NCI-H1436 treated with DMSO at 0.1 percent for 48 hours (cell line): ENCODE data around the gene ZNF519.

Experiments used
- DNase-seq: peaks from one replicate; lab custom pipeline; 2025; lab: John Stamatoyannopoulos, UW

Gene ZNF519

GRCh38 chr18:14097761-14098160 lies 34.5 kb downstream of the ZNF519 start:
- DNase-seq: no peak

- no peak for DNase-seq
Observed at GRCh38 chr18:14093307-14093915, 38.8 kb downstream of the ZNF519 start.

GRCh38 chr18:14092625-14093306 lies 39.5 kb downstream of the ZNF519 start:
- no peak for DNase-seq

- DNase-seq: no peak
Observed at GRCh38 chr18:14089781-14090180, 42.5 kb downstream of the ZNF519 start.

- DNase-seq: no peak
Observed at GRCh38 chr18:14089191-14089590, 43.0 kb downstream of the ZNF519 start.

DNA sequence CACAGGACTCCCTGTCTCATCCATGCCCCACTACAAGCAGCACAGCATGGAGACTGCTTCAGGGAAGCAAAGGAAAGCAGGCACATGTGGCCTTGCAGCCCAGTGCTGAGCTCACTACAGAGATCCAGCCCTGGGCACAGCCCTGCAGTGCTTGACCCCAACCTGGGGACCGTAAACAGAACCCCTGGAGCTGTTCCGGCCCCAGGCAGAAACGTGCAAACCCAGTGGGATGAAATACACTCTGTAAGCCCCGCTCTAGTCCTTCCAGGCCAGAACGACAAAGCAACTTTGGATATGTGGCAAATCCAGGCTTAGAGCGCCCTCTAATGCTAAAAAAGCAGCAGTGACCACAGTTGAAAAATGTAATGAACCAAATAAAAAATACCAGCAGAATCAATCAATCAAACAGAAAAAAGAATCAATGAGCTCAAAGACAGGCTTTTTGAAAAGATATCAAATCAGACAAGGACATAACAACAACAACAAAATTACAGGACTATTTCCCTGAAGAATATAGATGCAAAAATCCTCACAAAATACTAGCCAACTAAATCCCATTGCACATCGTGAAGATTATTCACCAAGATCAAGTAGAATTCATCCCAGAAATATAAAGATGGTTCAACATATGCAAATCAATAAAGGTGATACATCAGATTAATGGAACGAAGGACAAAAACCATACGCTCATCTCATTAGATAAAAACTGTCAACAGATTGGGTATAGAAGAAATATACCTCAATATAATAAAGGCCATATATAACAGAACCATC lies 45.6 kb downstream of the ZNF519 start:
- DNase-seq: no peak

- DNase-seq: no peak
Observed at GRCh38 chr18:14085770-14086457, 46.3 kb downstream of the ZNF519 start.

GRCh38 chr18:14075196-14075595 lies 57.0 kb downstream of the ZNF519 start:
- DNase-seq: no peak

DNA sequence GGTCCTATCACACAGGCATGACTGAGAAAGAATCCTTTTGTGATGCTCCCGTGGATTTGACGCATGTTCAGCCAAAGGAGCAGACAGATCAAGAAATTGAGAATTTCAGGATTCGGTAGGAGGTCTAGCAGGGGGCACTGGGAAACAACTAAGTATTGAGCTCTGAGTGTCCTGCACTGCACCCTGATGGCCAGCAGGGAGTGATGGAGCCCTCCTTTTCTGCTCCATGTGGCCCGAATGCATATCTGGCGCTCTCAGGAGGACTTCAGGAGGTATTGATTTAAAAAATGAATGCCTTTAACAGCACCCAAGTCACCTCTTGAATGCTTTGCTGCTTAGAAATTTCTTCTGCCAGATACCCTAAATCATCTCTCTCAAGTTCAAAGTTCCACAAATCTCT lies 58.0 kb downstream of the ZNF519 start:
- DNase-seq: no peak

- DNase-seq: no peak
Observed at GRCh38 chr18:14053661-14054060, 78.6 kb downstream of the ZNF519 start.
